H9 (cell line): ENCODE data around the gene ITGBL1. TPM values are rescaled to one million over a fixed set of nuclear protein-coding genes. Genes with fewer than 3 reads are reported as not detected.

Experiments
- DNase-seq: peaks from one replicate; pipeline ENCODE4 v3.0.0-alpha.2; 2017
- H2AFZ ChIP-seq: one replicate; pipeline ENCODE4 v1.6.1; 2013; ENCODE audit warnings: mild to moderate bottlenecking, low read length, control low read depth, moderate library complexity
- H2AK5ac ChIP-seq: 2 replicates; pipeline ENCODE4 v1.6.1; 2013; ENCODE audit warnings: low read length, control low read depth, mixed read lengths; ENCODE audit not compliant: insufficient read length
- H2BK120ac ChIP-seq: one replicate; pipeline ENCODE4 v1.6.1; 2013; ENCODE audit warnings: low read depth, mild to moderate bottlenecking, low read length, control low read depth, inconsistent platforms; ENCODE audit not compliant: poor library complexity, severe bottlenecking
- H2BK12ac ChIP-seq: 2 replicates; pipeline ENCODE4 v1.6.1; 2013; ENCODE audit warnings: low read length, control low read depth, mixed read lengths, low read depth; ENCODE audit not compliant: insufficient read length
- H2BK15ac ChIP-seq: 2 replicates; pipeline ENCODE4 v1.6.1; 2013; ENCODE audit warnings: low read depth, low read length, control low read depth
- H2BK20ac ChIP-seq: one replicate; pipeline ENCODE4 v1.6.1; 2013; ENCODE audit warnings: low read depth, mild to moderate bottlenecking, low read length, control low read depth, inconsistent platforms; ENCODE audit not compliant: poor library complexity, severe bottlenecking
- H2BK5ac ChIP-seq: 2 replicates; pipeline ENCODE4 v1.6.1; 2013; ENCODE audit warnings: low read length, control low read depth, mixed read lengths; ENCODE audit not compliant: insufficient read length
- H3K14ac ChIP-seq: 2 replicates; pipeline ENCODE4 v1.6.1; 2013; ENCODE audit warnings: low read length, control low read depth; ENCODE audit not compliant: insufficient read depth
- H3K18ac ChIP-seq: 2 replicates; pipeline ENCODE4 v1.6.1; 2013; ENCODE audit warnings: low read depth, mild to moderate bottlenecking, mixed read lengths, low read length, control low read depth; ENCODE audit not compliant: insufficient read length
- H3K23ac ChIP-seq: 2 replicates; pipeline ENCODE4 v1.6.1; 2013; ENCODE audit warnings: low read length, control low read depth, mixed read lengths, low read depth; ENCODE audit not compliant: insufficient read length
- H3K23me2 ChIP-seq: 2 replicates; pipeline ENCODE4 v1.6.1; 2013; ENCODE audit warnings: low read depth, mild to moderate bottlenecking, mixed read lengths, low read length, control low read depth; ENCODE audit not compliant: insufficient read length, poor library complexity, severe bottlenecking
- H3K27ac ChIP-seq: 2 replicates; pipeline ENCODE4 v1.5.1; 2013; ENCODE audit warnings: low read length, control low read depth, mixed read lengths, low read depth; ENCODE audit not compliant: insufficient read length
- H3K27me3 ChIP-seq: 2 replicates; pipeline ENCODE4 v1.6.1; 2013; ENCODE audit warnings: low read length, control low read depth, inconsistent platforms; ENCODE audit not compliant: insufficient read depth
- H3K4ac ChIP-seq: 2 replicates; pipeline ENCODE4 v1.6.1; 2013; ENCODE audit warnings: low read depth, mild to moderate bottlenecking, control low read depth, inconsistent platforms, low read length, moderate library complexity
- H3K4me1 ChIP-seq: 2 replicates; pipeline ENCODE4 v1.6.1; 2013; ENCODE audit warnings: low read length, control low read depth, inconsistent platforms; ENCODE audit not compliant: insufficient read depth
- H3K4me2 ChIP-seq: 2 replicates; pipeline ENCODE4 v1.6.1; 2013; ENCODE audit warnings: low read length, control low read depth, mixed read lengths; ENCODE audit not compliant: insufficient read length, insufficient read depth
- H3K56ac ChIP-seq: 2 replicates; pipeline ENCODE4 v1.6.1; 2013; ENCODE audit warnings: low read depth, mild to moderate bottlenecking, mixed read lengths, low read length, control low read depth; ENCODE audit not compliant: insufficient read length
- H3K79me1 ChIP-seq: 2 replicates; pipeline ENCODE4 v1.6.1; 2013; ENCODE audit warnings: low read depth, mild to moderate bottlenecking, moderate library complexity, low read length, control low read depth, inconsistent platforms; ENCODE audit not compliant: insufficient read depth, poor library complexity, severe bottlenecking
- H3K79me2 ChIP-seq: 2 replicates; pipeline ENCODE4 v1.6.1; 2013; ENCODE audit warnings: low read length, control low read depth, inconsistent platforms; ENCODE audit not compliant: insufficient read depth
- H3K9ac ChIP-seq: 2 replicates; pipeline ENCODE4 v1.6.1; 2013; ENCODE audit warnings: low read length, control low read depth, mixed read lengths; ENCODE audit not compliant: insufficient read length; ENCODE audit errors: extremely low read depth
- H3K9me3 ChIP-seq: one replicate; pipeline ENCODE4 v1.6.1; 2013; ENCODE audit warnings: low read depth, low read length, inconsistent platforms; ENCODE audit not compliant: control insufficient read depth
- H3T11ph ChIP-seq: one replicate; pipeline ENCODE4 v1.6.1; 2013; ENCODE audit warnings: mild to moderate bottlenecking, low read length, control low read depth, inconsistent platforms
- H4K20me1 ChIP-seq: one replicate; pipeline ENCODE4 v1.6.1; 2013; ENCODE audit not compliant: control insufficient read depth, insufficient read length, insufficient read depth
- H4K5ac ChIP-seq: 2 replicates; pipeline ENCODE4 v1.6.1; 2013; ENCODE audit warnings: low read depth, mild to moderate bottlenecking, mixed read lengths, low read length, control low read depth; ENCODE audit not compliant: insufficient read length
- H4K8ac ChIP-seq: replicated peaks from 2 replicates; pipeline ENCODE4 v1.6.1; 2013; ENCODE audit warnings: low read length, control low read depth, mixed read lengths, low read depth; ENCODE audit not compliant: insufficient read length
- H4K91ac ChIP-seq: 2 replicates; pipeline ENCODE4 v1.6.1; 2013; ENCODE audit warnings: low read depth, mild to moderate bottlenecking, moderate library complexity, mixed read lengths, low read length, control low read depth; ENCODE audit not compliant: insufficient read length
- H3K27ac Mint-ChIP-seq, 3 experiments: 2 replicates in 2 of 3; 3 replicates in 1 of 3; pipeline ENCODE4 v1.8.0; 2020 to 2021; ENCODE audit warnings: mixed read lengths in 3 of 3, mild to moderate bottlenecking in 1 of 3, moderate library complexity in 1 of 3
- H3K27me3 Mint-ChIP-seq: 2 replicates; pipeline ENCODE4 v1.8.0; 2021; ENCODE audit warnings: low read depth, mild to moderate bottlenecking, moderate library complexity, mixed read lengths
- H3K36me3 Mint-ChIP-seq, 3 experiments: 2 replicates in 2 of 3; 3 replicates in 1 of 3; pipeline ENCODE4 v1.8.0; 2020 to 2021; ENCODE audit warnings: low read depth in 3 of 3, mixed read lengths in 3 of 3; ENCODE audit not compliant: insufficient read depth in 1 of 3
- H3K4me1 Mint-ChIP-seq, 2 experiments: 2 replicates each; pipeline ENCODE4 v1.8.0; 2020; ENCODE audit warnings: mixed read lengths in 2 of 2
- H3K4me3 Mint-ChIP-seq, 2 experiments: 2 replicates in 1 of 2; 3 replicates in 1 of 2; pipeline ENCODE4 v1.8.0; 2020 to 2021; ENCODE audit warnings: mild to moderate bottlenecking in 2 of 2, mixed read lengths in 2 of 2, moderate library complexity in 1 of 2
- H3K9me3 Mint-ChIP-seq, 2 experiments: 2 replicates in 1 of 2; 3 replicates in 1 of 2; pipeline ENCODE4 v1.8.0; 2020; ENCODE audit warnings: mild to moderate bottlenecking in 2 of 2, mixed read lengths in 2 of 2, moderate library complexity in 1 of 2
- CTCF ChIP-seq: fragments of 200-600 bp; sonication (generic); conservative IDR thresholded peaks from 3 replicates; pipeline ENCODE4 v1.8.0; 2021; ENCODE audit warnings: antibody characterized with exemption, mild to moderate bottlenecking
- WGBS: extraction: QIAGEN DNeasy Blood & Tissue Kit; methylation state at CpG from one replicate; pipeline ENCODE4 v1.1.7; 2013; ENCODE audit warnings: missing lambda C conversion rate, low lambda C conversion rate, mixed read lengths; ENCODE audit not compliant: insufficient read length; ENCODE audit errors: extremely low coverage; 5-methylcytosine and 5-hydroxymethylcytosine counted together
- total RNA-seq: library from RNA; stranded (reverse); gene quantifications from 2 replicates; pipeline ENCODE4 v1.2.1, GENCODE V29; 2021

Gene ITGBL1
- total RNA-seq, 1 experiment from 2014 or later, result not detected

GRCh38 chr13:101453784-101454201 lies 1.3 kb downstream of the ITGBL1 start:
- H3K4me1 ChIP-seq, result peaks cover 2% of the 10 kb centered on the region; the same call in 1 of the 2 replicates
- no peaks in the 10 kb centered on the region for H3K36me3 Mint-ChIP-seq
- H2AK5ac ChIP-seq, result no peak overlapping the region
- H3K9me3 ChIP-seq, result no peaks in the 10 kb centered on the region
- no peak overlapping the region for H3K4ac ChIP-seq
- H4K91ac ChIP-seq, result no peak overlapping the region
- no peaks in the 10 kb centered on the region for H3K9me3 Mint-ChIP-seq
- no peak overlapping the region for H4K5ac ChIP-seq
- no peak overlapping the region for H2AFZ ChIP-seq
- no peaks in the 10 kb centered on the region for H3K79me2 ChIP-seq
- no peak overlapping the region for H3T11ph ChIP-seq
- no peak overlapping the region for H2BK12ac ChIP-seq
- no peak overlapping the region for H3K14ac ChIP-seq
- no peak overlapping the region for H4K8ac ChIP-seq
- H3K56ac ChIP-seq, result no peak overlapping the region
- H3K27me3 ChIP-seq, result no peaks in the 10 kb centered on the region
- H3K23ac ChIP-seq, result no peak overlapping the region
- no peak overlapping the region for H3K4me2 ChIP-seq
- no peak for TF ChIP-seq CTCF
- H4K20me1 ChIP-seq, result no peaks in the 10 kb centered on the region
- H3K9ac ChIP-seq, result no peak overlapping the region
- no peak overlapping the region for H2BK5ac ChIP-seq
- no peak overlapping the region for H3K18ac ChIP-seq
- WGBS, result no CpG with 5 or more reads among the region's 41 CpGs
- H3K79me1 ChIP-seq, result no peaks in the 10 kb centered on the region
- H2BK120ac ChIP-seq, result no peak overlapping the region
- no peak overlapping the region for H2BK15ac ChIP-seq
- no peaks in the 10 kb centered on the region for H3K23me2 ChIP-seq
- peaks cover 16 to 18% of the 10 kb centered on the region in 2 experiments for H3K4me1 Mint-ChIP-seq
- no peak overlapping the region; a peak in 1 of 5 replicates for H3K4me3 Mint-ChIP-seq
- H3K27me3 Mint-ChIP-seq, result no peaks in the 10 kb centered on the region; the same call in 1 of the 2 replicates
- no peak overlapping the region for H3K27ac Mint-ChIP-seq
- peak; percentile 55 for DNase-seq
- no peak overlapping the region for H3K27ac ChIP-seq
- no peak overlapping the region for H2BK20ac ChIP-seq
